A673 (cell line): ENCODE measurements around the gene MSL1. TPM values are rescaled to one million over a fixed set of nuclear protein-coding genes. Genes with fewer than 3 reads are reported as not detected.

ENCODE experiments used
- BruUV-seq: library from RNA; stranded (reverse); fragments of 400-500 nt; replicated peaks from 2 replicates; lab custom pipeline; 2021; lab: Mats Ljungman, UMichigan
- CTCF ChIA-PET: fragments of 300-600 bp; sonication (Branson Sonifier 250); formaldehyde crosslinking; loops from one replicate; lab custom pipeline; 2022; ENCODE audit warnings: antibody characterized with exemption; lab: Charles Lee
- POLR2A ChIA-PET: fragments of 300-600 bp; sonication (Branson Sonifier 250); formaldehyde crosslinking; loops from one replicate; lab custom pipeline; 2022; ENCODE audit warnings: antibody characterized with exemption; ENCODE audit not compliant: low non-redundant PET; lab: Charles Lee
- DNase-seq: peaks from one replicate; pipeline ENCODE4 v3.0.0-alpha.2; 2015; ENCODE audit warnings: low spot score
- H3K27ac ChIP-seq: fragments of 200-600 bp; sonication (generic); 2 replicates; pipeline ENCODE4 v1.5.1; 2016; ENCODE audit warnings: mixed run types, low read depth, mild to moderate bottlenecking, mixed read lengths, antibody characterized with exemption, low read length; ENCODE audit not compliant: poor library complexity, severe bottlenecking
- H3K27me3 ChIP-seq: fragments of 200-600 bp; sonication (generic); replicated peaks from 2 replicates; pipeline ENCODE4 v1.6.1; 2017; ENCODE audit warnings: mixed run types, low read depth, mild to moderate bottlenecking, mixed read lengths, antibody characterized with exemption, low read length; ENCODE audit not compliant: insufficient read depth, poor library complexity
- H3K36me3 ChIP-seq: fragments of 200-600 bp; sonication (generic); 2 replicates; pipeline ENCODE4 v1.6.1; 2016; ENCODE audit warnings: mixed run types, mild to moderate bottlenecking, mixed read lengths, antibody characterized with exemption, low read length; ENCODE audit not compliant: insufficient read depth, poor library complexity, severe bottlenecking
- H3K4me1 ChIP-seq: fragments of 200-600 bp; sonication (generic); 2 replicates; pipeline ENCODE4 v1.6.1; 2017; ENCODE audit warnings: mixed run types, mild to moderate bottlenecking, mixed read lengths, antibody characterized with exemption, low read length; ENCODE audit not compliant: insufficient read depth, poor library complexity, severe bottlenecking
- H3K4me3 ChIP-seq: fragments of 200-600 bp; sonication (generic); 2 replicates; pipeline ENCODE4 v1.5.1; 2016; ENCODE audit warnings: low read depth, mixed run types, mild to moderate bottlenecking, mixed read lengths, low read length; ENCODE audit not compliant: poor library complexity, severe bottlenecking
- H3K9me3 ChIP-seq: fragments of 200-600 bp; sonication (generic); 2 replicates; pipeline ENCODE4 v1.6.1; 2016; ENCODE audit warnings: mixed run types, low read depth, mild to moderate bottlenecking, mixed read lengths, antibody characterized with exemption, low read length; ENCODE audit not compliant: poor library complexity, severe bottlenecking
- CTCF ChIP-seq: fragments of 300-800, 200-600 bp; sonication (generic); conservative IDR thresholded peaks from 2 replicates; pipeline ENCODE4 v1.5.1; 2017; ENCODE audit warnings: low read depth, mild to moderate bottlenecking, antibody characterized with exemption, low read length, moderate library complexity, mixed read lengths
- EZH2 ChIP-seq: fragments of 200-600 bp; sonication (generic); IDR thresholded peaks from 2 replicates; pipeline ENCODE4 v1.6.1; 2017; ENCODE audit warnings: borderline replicate concordance, low read depth, mild to moderate bottlenecking, mixed read lengths, antibody characterized with exemption, low read length; ENCODE audit not compliant: poor library complexity, severe bottlenecking
- intact Hi-C: fragments of 100-400 bp; cut with micrococcal nuclease; formaldehyde crosslinking; loops from one replicate; pipeline ENCODE4 v1.10.0; 2022; ENCODE audit not compliant: unreplicated experiment
- total RNA-seq: library from RNA; stranded (reverse); gene quantifications from 2 replicates; pipeline ENCODE4 v1.2.3, GENCODE V29; 2021

Gene MSL1
- total RNA-seq, 1 experiment from 2014 or later, result 59.9 TPM

- Histone ChIP-seq H3K27me3 (no peaks in the 10 kb centered on the region), H3K4me1 (peaks cover 19% of the 10 kb centered on the region), H3K9me3 (no peaks in the 10 kb centered on the region), H3K36me3 (no peaks in the 10 kb centered on the region), H3K27ac (no peak overlapping the region), H3K4me3 (no peak overlapping the region)
- ChIA-PET CTCF (no interaction called here), POLR2A (no interaction called here)
- no peak for DNase-seq
- no TSS peak for BruUV-seq
- intact Hi-C loops, result no loop called here
- TF ChIP-seq EZH2 (no peak), CTCF (no peak)
Measured at GRCh38 chr17:40104594-40105486, 16.9 kb upstream of the MSL1 start.

GRCh38 chr17:40105861-40106759 is 15.7 kb upstream of the MSL1 start:
- Histone ChIP-seq H3K4me1 (peaks cover 11% of the 10 kb centered on the region), H3K9me3 (no peaks in the 10 kb centered on the region), H3K4me3 (no peak overlapping the region), H3K27ac (no peak overlapping the region), H3K27me3 (no peaks in the 10 kb centered on the region), H3K36me3 (no peaks in the 10 kb centered on the region)
- ChIA-PET POLR2A (no interaction called here), CTCF (interaction anchor here (1.2 kb wide), 1 partner anchor 20 kb away, joined by 6 read pairs; no protein-coding TSS in a partner anchor)
- no peak for DNase-seq
- no peak for TF ChIP-seq CTCF
- no peak for TF ChIP-seq EZH2
- no TSS peak for BruUV-seq
- intact Hi-C loops, result no loop called here

GRCh38 chr17:40106760-40107521 is 14.8 kb upstream of the MSL1 start:
- no peaks in the 10 kb centered on the region for H3K27me3 ChIP-seq
- CTCF ChIA-PET, result interaction anchor here (1.2 kb wide), 1 partner anchor 21 kb away, joined by 6 read pairs; no protein-coding TSS in a partner anchor
- H3K4me1 ChIP-seq, result peaks cover 17% of the 10 kb centered on the region

More at GRCh38 chr17:40106760-40107521, 14.8 kb upstream of the MSL1 start:
- POLR2A ChIA-PET, result no interaction called here
- no peak for DNase-seq
- H3K9me3 ChIP-seq, result no peaks in the 10 kb centered on the region
- H3K27ac ChIP-seq, result no peak overlapping the region
- no peak overlapping the region for H3K4me3 ChIP-seq
- TF ChIP-seq EZH2, result no peak
- H3K36me3 ChIP-seq, result no peaks in the 10 kb centered on the region
- BruUV-seq, result no TSS peak
- intact Hi-C loops, result no loop called here
